Smooth muscle cell (in vitro differentiated cells): Measurements from ENCODE around the gene PROP1. TPM values are rescaled to one million over a fixed set of nuclear protein-coding genes. Genes with fewer than 3 reads are reported as not detected.
"Not testable (repeated sequence)": the region's sequence is repeated elsewhere in the genome, so short reads cannot be mapped to it uniquely, and the experiment has no call there.

Experiments used
- DNase-seq: peaks from one replicate; lab custom pipeline; 2025; ENCODE audit not compliant: unreplicated experiment; lab: John Stamatoyannopoulos, UW
- H2AFZ ChIP-seq: fragments of 200-600 bp; sonication (generic); 2 replicates; pipeline ENCODE4 v1.6.0; 2016; ENCODE audit warnings: antibody characterized with exemption, low read depth, mild to moderate bottlenecking
- H3F3A ChIP-seq: fragments of 200-600 bp; sonication (generic); 2 replicates; pipeline ENCODE4 v1.6.0; 2017; ENCODE audit warnings: antibody characterized with exemption, low read depth
- H3K27ac ChIP-seq: fragments of 200-600 bp; sonication (generic); 2 replicates; pipeline ENCODE4 v1.5.1; 2016; ENCODE audit warnings: low read depth, mild to moderate bottlenecking
- H3K27me3 ChIP-seq: fragments of 200-600 bp; sonication (generic); 2 replicates; pipeline ENCODE4 v1.6.1; 2016; ENCODE audit warnings: low read depth, mild to moderate bottlenecking
- H3K36me3 ChIP-seq: fragments of 200-600 bp; sonication (generic); 2 replicates; pipeline ENCODE4 v1.5.1; 2016; ENCODE audit warnings: low read depth
- H3K4me1 ChIP-seq: fragments of 200-600 bp; sonication (generic); 2 replicates; pipeline ENCODE4 v1.5.1; 2016; ENCODE audit warnings: low read depth
- H3K4me2 ChIP-seq: fragments of 200-600 bp; sonication (generic); 2 replicates; pipeline ENCODE4 v1.6.0; 2016; ENCODE audit warnings: mild to moderate bottlenecking
- H3K4me3 ChIP-seq: fragments of 200-600 bp; sonication (generic); 2 replicates; pipeline ENCODE4 v1.5.1; 2016; ENCODE audit warnings: mild to moderate bottlenecking
- H3K79me2 ChIP-seq: fragments of 200-600 bp; sonication (generic); 2 replicates; pipeline ENCODE4 v1.6.0; 2016; ENCODE audit warnings: low read depth, mild to moderate bottlenecking
- H3K9ac ChIP-seq: fragments of 200-600 bp; sonication (generic); 2 replicates; pipeline ENCODE4 v1.6.0; 2016; ENCODE audit warnings: low read depth
- H3K9me3 ChIP-seq: fragments of 200-600 bp; sonication (generic); replicated peaks from 2 replicates; pipeline ENCODE4 v1.5.1; 2016; ENCODE audit warnings: low read depth
- H4K20me1 ChIP-seq: fragments of 200-600 bp; sonication (generic); 2 replicates; pipeline ENCODE4 v1.6.0; 2016; ENCODE audit warnings: low read depth
- WGBS: methylation state at CpG from one replicate; pipeline ENCODE4 v1.1.7; 2016; ENCODE audit warnings: low lambda C conversion rate; 5-methylcytosine and 5-hydroxymethylcytosine counted together
- polyA plus RNA-seq: library from polyadenylated mRNA; unstranded; fragments of >200 nt; fragmentation: Nextera tagmentation; extraction: Ambion mirVana; gene quantifications from 2 replicates; pipeline ENCODE4 v1.2.1, GENCODE V29; 2016
- total RNA-seq: library from RNA; depleted of rRNA; stranded (reverse); fragments of >200 nt; gene quantifications from 2 replicates; pipeline ENCODE4 v1.2.3, GENCODE V29; 2014

Gene PROP1
- total and polyA plus RNA-seq, 2 experiments from 2014 or later = not detected

DNA sequence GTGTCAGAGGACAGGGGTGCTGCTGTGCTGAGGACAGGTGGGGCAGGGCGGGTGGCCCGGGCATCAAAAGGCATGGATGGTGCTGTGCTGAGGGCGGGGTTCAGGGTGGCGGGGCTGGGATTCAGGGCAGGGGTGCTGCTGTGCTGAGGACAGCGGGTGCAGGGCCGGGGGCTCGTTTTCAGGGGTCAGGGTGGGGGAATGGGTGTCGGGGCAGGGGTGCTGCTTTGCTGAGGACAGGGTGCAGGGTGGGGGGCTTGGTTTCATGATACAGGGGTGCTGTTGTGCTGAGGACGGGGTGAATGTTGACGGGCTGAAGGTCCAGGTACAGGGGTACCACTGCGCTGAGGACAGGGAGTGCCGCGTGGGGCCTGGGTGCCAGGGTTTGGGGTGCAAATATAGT is 50.9 kb downstream of the PROP1 start:
- H3K9me3 ChIP-seq, H3K79me2 ChIP-seq, H3F3A ChIP-seq, H3K4me2 ChIP-seq, H3K36me3 ChIP-seq, DNase-seq, H3K4me3 ChIP-seq, H3K27me3 ChIP-seq, H3K27ac ChIP-seq, H3K9ac ChIP-seq, H3K4me1 ChIP-seq, H4K20me1 ChIP-seq, H2AFZ ChIP-seq: not testable (repeated sequence)
- 100% methylated on average over 8 of the region's 13 CpGs for WGBS

GRCh38 chr5:177943805-177944736 is 52.0 kb downstream of the PROP1 start:
- not testable (repeated sequence) for H3K4me2 ChIP-seq, H3K27me3 ChIP-seq, H3K79me2 ChIP-seq, H3K27ac ChIP-seq, DNase-seq, H3K36me3 ChIP-seq, H3K9me3 ChIP-seq, H3F3A ChIP-seq, H4K20me1 ChIP-seq, H3K4me1 ChIP-seq, H3K9ac ChIP-seq, H2AFZ ChIP-seq, H3K4me3 ChIP-seq
- WGBS = 67% methylated on average over 30 of the region's 66 CpGs

GRCh38 chr5:177942896-177943295 is 53.1 kb downstream of the PROP1 start:
- not testable (repeated sequence) for H3K4me3 ChIP-seq, H3K9me3 ChIP-seq, H3K27ac ChIP-seq, H3K9ac ChIP-seq, H3K27me3 ChIP-seq, H3K4me1 ChIP-seq, H3F3A ChIP-seq, H2AFZ ChIP-seq, H4K20me1 ChIP-seq, H3K79me2 ChIP-seq, H3K36me3 ChIP-seq, DNase-seq, H3K4me2 ChIP-seq
- 89% methylated on average over 2 of the region's 3 CpGs for WGBS

Other genes with a start within 250 kb of the PROP1 start
- gene FAM153A, start 213.3 kb downstream of the PROP1 start, total RNA-seq = 0.04 and 0.27 TPM in 2 replicates
- 0.28 TPM in 1 of 2 replicates, not detected in the other for gene FAM153A, start 213.3 kb downstream of the PROP1 start, polyA plus RNA-seq
- 0.36 and 1.3 TPM in 2 replicates for gene N4BP3, start 117.3 kb upstream of the PROP1 start, total RNA-seq
- 0.39 and 1.6 TPM in 2 replicates for gene N4BP3, start 117.3 kb upstream of the PROP1 start, polyA plus RNA-seq
- 8.9 and 20.8 TPM in 2 replicates for gene RMND5B, start 134.8 kb upstream of the PROP1 start, total RNA-seq
- gene RMND5B, start 134.8 kb upstream of the PROP1 start, polyA plus RNA-seq = 17.2 and 18.2 TPM in 2 replicates
- gene NHP2, start 157.6 kb upstream of the PROP1 start, total RNA-seq = 162 and 324 TPM in 2 replicates
- gene NHP2, start 157.6 kb upstream of the PROP1 start, polyA plus RNA-seq = 166 and 167 TPM in 2 replicates
- 0.13 and 0.22 TPM in 2 replicates for gene GMCL2, start 191.1 kb upstream of the PROP1 start, total RNA-seq
- gene GMCL2, start 191.1 kb upstream of the PROP1 start, polyA plus RNA-seq = not detected in 2 replicates
- 79.3 and 83.0 TPM in 2 replicates for gene HNRNPAB, start 208.3 kb upstream of the PROP1 start, total RNA-seq
- 169 and 170 TPM in 2 replicates for gene HNRNPAB, start 208.3 kb upstream of the PROP1 start, polyA plus RNA-seq
- gene PHYKPL, start 236.6 kb upstream of the PROP1 start, total RNA-seq = 15.7 and 17.1 TPM in 2 replicates
- 27.8 and 34.2 TPM in 2 replicates for gene PHYKPL, start 236.6 kb upstream of the PROP1 start, polyA plus RNA-seq